OCI-LY1 (cell line): ENCODE measurements around the gene OTUD6A.

Experiments
- EZH2 ChIP-seq: fragments of 200-600 bp; sonication (generic), shearing (Covaris generic); IDR thresholded peaks from 2 replicates; pipeline ENCODE4 v1.8.0; 2017; ENCODE audit warnings: borderline replicate concordance, mixed run types, mild to moderate bottlenecking, antibody characterized with exemption, low read length, moderate library complexity, mixed read lengths
- TF ChIP-seq, protein P1 (sequence below): fragments of 200-600 bp; sonication (generic), shearing (Covaris generic); IDR thresholded peaks from 2 replicates; pipeline ENCODE4 v1.5.1; 2017; ENCODE audit warnings: mild to moderate bottlenecking, antibody characterized with exemption, low read length, moderate library complexity, mixed read lengths

DNA sequence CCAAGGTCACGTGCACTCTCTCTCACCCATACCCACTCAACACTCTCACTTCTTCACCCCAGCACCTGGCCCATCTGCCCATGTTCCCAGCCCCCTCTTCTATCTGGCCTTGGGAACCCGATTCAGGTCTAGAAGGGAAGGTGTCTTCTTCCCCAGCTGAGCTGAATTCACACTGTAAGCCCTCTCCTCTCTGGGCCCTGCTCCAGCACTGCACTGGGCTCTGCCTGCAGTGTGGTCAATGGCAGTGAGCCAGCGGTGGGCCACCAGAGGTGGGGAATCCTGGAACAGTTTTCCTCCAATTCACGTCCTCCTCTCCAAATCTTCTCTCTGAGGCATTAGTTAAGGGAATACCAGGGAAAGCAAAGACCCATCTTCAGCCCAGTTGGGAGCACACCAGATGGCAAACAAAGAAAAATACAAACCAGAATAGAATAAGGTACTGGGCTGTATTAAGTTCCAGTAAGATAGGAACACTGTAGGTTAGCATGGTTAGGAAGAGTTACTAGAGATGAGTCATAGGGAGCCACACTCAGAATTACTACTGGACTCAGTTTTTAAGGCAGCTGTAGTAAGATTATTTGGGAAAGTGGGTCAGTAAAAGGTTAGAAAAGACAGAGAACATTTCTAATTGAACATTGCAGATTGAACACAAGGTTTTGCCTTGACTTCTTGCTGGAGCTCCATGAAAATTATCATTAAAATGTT lies 17.6 kb upstream of the OTUD6A start:
- TF ChIP-seq, protein P1, sequence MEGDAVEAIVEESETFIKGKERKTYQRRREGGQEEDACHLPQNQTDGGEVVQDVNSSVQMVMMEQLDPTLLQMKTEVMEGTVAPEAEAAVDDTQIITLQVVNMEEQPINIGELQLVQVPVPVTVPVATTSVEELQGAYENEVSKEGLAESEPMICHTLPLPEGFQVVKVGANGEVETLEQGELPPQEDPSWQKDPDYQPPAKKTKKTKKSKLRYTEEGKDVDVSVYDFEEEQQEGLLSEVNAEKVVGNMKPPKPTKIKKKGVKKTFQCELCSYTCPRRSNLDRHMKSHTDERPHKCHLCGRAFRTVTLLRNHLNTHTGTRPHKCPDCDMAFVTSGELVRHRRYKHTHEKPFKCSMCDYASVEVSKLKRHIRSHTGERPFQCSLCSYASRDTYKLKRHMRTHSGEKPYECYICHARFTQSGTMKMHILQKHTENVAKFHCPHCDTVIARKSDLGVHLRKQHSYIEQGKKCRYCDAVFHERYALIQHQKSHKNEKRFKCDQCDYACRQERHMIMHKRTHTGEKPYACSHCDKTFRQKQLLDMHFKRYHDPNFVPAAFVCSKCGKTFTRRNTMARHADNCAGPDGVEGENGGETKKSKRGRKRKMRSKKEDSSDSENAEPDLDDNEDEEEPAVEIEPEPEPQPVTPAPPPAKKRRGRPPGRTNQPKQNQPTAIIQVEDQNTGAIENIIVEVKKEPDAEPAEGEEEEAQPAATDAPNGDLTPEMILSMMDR, result no peak
- no peak for TF ChIP-seq EZH2
